Suppressor macrophage treated with lipopolysaccharide for 4 hours (primary cell): ENCODE data around the gene ITGA11.

ENCODE experiments used
- DNase-seq: peaks from one replicate; pipeline ENCODE4 v3.0.0-alpha.2; 2020

ITGA11 gene

GRCh38 chr15:68431792-68432401 lies at the start of gene ITGA11:
Gene ITGA11, minus strand, starts transcription at chr15:68432163. Its CDS starts 97 bp downstream, at chr15:68432066.
- peak; percentile 19 for DNase-seq

GRCh38 chr15:68481321-68481720 lies 49.4 kb upstream of the ITGA11 start:
- DNase-seq = no peak

- DNase-seq = no peak
Observed at GRCh38 chr15:68480296-68480695, 48.3 kb upstream of the ITGA11 start.

GRCh38 chr15:68479870-68480269 lies 47.9 kb upstream of the ITGA11 start:
- no peak for DNase-seq

- no peak for DNase-seq
Observed at GRCh38 chr15:68479406-68479805, 47.4 kb upstream of the ITGA11 start.

GRCh38 chr15:68478853-68479252 lies 46.9 kb upstream of the ITGA11 start:
- no peak for DNase-seq

- DNase-seq = no peak
Observed at GRCh38 chr15:68475449-68475848, 43.5 kb upstream of the ITGA11 start.

- DNase-seq = no peak
Observed at GRCh38 chr15:68471541-68471940, 39.6 kb upstream of the ITGA11 start.

- DNase-seq = no peak
Observed at GRCh38 chr15:68470976-68471375, 39.0 kb upstream of the ITGA11 start.

- no peak for DNase-seq
Observed at GRCh38 chr15:68470049-68470742, 38.2 kb upstream of the ITGA11 start.

- DNase-seq = no peak
Observed at GRCh38 chr15:68469162-68470048, 37.4 kb upstream of the ITGA11 start.

GRCh38 chr15:68466876-68467275 lies 34.9 kb upstream of the ITGA11 start:
- DNase-seq = no peak

- DNase-seq = no peak
Observed at GRCh38 chr15:68465861-68466560, 34.0 kb upstream of the ITGA11 start.

GRCh38 chr15:68464448-68465090 lies 32.6 kb upstream of the ITGA11 start:
- no peak for DNase-seq

- DNase-seq = no peak
Observed at GRCh38 chr15:68463996-68464395, 32.0 kb upstream of the ITGA11 start.

- no peak for DNase-seq
Observed at GRCh38 chr15:68463444-68463843, 31.5 kb upstream of the ITGA11 start.

- DNase-seq = no peak
Observed at GRCh38 chr15:68460166-68460565, 28.2 kb upstream of the ITGA11 start.

GRCh38 chr15:68450192-68450591 lies 18.2 kb upstream of the ITGA11 start:
- no peak for DNase-seq

GRCh38 chr15:68449389-68449788 lies 17.4 kb upstream of the ITGA11 start:
- no peak for DNase-seq

- DNase-seq = no peak
Observed at GRCh38 chr15:68447976-68448755, 16.2 kb upstream of the ITGA11 start.

GRCh38 chr15:68447209-68447608 lies 15.2 kb upstream of the ITGA11 start:
- DNase-seq = no peak

GRCh38 chr15:68445351-68445750 lies 13.4 kb upstream of the ITGA11 start:
- DNase-seq = no peak
